ENCODE results near the gene PGM5.

The PGM5 gene

DNA sequence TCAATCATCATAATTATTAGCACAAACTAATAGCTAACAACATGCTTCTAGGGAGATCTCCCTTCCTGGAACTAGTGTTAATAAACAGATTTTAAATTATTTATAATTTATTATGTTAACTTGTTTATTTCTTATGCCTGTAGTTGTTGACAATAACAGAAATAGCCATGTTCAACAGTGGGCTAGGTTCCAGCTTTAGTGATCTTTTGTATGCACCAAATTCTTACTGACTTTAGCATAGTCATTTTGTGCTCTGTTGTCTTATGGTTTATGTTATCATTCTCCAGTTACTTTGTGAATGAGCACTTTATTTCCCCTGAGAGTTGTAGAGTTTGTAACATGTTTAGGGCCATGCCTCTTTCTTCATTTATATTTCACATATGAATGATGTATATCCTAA lies 113.7 kb downstream of the PGM5 start:
- in situ Hi-C loops (cut with HindIII; ENCODE audit: low pct_ligation_motif_present, low sequenced_read_pairs): no loop called here
- TF ChIP-seq, protein P1, sequence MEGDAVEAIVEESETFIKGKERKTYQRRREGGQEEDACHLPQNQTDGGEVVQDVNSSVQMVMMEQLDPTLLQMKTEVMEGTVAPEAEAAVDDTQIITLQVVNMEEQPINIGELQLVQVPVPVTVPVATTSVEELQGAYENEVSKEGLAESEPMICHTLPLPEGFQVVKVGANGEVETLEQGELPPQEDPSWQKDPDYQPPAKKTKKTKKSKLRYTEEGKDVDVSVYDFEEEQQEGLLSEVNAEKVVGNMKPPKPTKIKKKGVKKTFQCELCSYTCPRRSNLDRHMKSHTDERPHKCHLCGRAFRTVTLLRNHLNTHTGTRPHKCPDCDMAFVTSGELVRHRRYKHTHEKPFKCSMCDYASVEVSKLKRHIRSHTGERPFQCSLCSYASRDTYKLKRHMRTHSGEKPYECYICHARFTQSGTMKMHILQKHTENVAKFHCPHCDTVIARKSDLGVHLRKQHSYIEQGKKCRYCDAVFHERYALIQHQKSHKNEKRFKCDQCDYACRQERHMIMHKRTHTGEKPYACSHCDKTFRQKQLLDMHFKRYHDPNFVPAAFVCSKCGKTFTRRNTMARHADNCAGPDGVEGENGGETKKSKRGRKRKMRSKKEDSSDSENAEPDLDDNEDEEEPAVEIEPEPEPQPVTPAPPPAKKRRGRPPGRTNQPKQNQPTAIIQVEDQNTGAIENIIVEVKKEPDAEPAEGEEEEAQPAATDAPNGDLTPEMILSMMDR (IDR thresholded peaks at IDR 0.05; ENCODE audit: low read depth, low read length, missing control alignments): no peak
- Histone ChIP-seq H3K36me3 (replicated peaks) (no peaks in the 10 kb centered on the region), H3K4me3 (ENCODE audit: low read depth, low read length) (no peak overlapping the region), H3K27ac (no peak overlapping the region), H3K27me3 (replicated peaks) (no peaks in the 10 kb centered on the region)
- DNase-seq: no peak

DNA sequence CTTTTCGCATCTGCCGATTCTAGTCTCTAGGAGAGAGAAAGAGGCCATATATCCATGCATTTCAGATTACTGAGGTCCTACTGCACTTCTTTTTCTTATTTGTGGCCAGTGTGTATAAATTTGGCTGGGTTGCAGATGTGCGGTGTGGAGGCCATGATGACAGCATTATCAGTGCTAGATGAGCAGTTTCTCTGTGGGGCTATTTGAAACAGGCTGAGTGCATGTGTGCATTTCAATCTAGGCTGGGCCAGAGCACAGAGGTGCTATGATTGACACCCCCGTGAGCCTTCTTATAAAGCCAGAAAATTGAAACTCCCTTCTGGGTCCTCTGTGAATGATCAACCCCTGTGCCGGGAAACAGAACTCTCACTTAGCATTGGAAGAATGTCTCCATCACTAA lies 114.2 kb downstream of the PGM5 start:
- TF ChIP-seq, protein P1 (IDR thresholded peaks at IDR 0.05; ENCODE audit: low read depth, low read length, missing control alignments): no peak

DNA sequence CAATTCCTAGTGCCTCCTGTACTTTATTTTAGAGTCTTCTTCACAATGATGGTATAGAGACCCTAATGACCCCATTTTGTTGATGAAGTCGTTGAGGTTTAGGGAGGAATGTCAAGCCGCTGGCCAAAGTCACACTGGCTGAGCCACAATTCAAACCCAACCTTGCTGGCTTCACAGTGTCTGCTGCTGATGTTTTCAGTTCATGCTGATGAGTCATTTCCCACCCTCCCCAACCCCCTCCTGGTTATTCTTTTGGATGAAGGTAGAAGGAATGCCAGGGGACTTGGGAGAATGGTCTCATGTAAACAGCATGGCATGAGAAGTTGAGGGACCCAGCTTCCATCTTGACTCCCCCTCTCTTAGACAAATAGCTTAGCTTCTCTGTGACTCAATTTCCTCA lies 115.7 kb downstream of the PGM5 start:
- H3K36me3 ChIP-seq (replicated peaks): no peaks in the 10 kb centered on the region
- TF ChIP-seq, protein P1 (IDR thresholded peaks at IDR 0.05; ENCODE audit: low read depth, low read length, missing control alignments): no peak
- in situ Hi-C loops (cut with HindIII; ENCODE audit: low pct_ligation_motif_present, low sequenced_read_pairs): no loop called here
- DNase-seq: no peak
- no peak overlapping the region for H3K27ac ChIP-seq
- H3K4me3 ChIP-seq (ENCODE audit: low read depth, low read length): no peak overlapping the region
- no peaks in the 10 kb centered on the region for H3K27me3 ChIP-seq (replicated peaks)

More for the DNA sequence above, 114.2 kb downstream of the PGM5 start:
- in situ Hi-C loops (cut with HindIII; ENCODE audit: low pct_ligation_motif_present, low sequenced_read_pairs): no loop called here
- H3K27ac ChIP-seq: no peak overlapping the region
- no peak for DNase-seq
- no peaks in the 10 kb centered on the region for H3K27me3 ChIP-seq (replicated peaks)
- no peak overlapping the region for H3K4me3 ChIP-seq (ENCODE audit: low read depth, low read length)
- no peaks in the 10 kb centered on the region for H3K36me3 ChIP-seq (replicated peaks)

- Histone ChIP-seq H3K36me3 (replicated peaks) (no peaks in the 10 kb centered on the region), H3K27me3 (replicated peaks) (no peaks in the 10 kb centered on the region), H3K27ac (no peak overlapping the region), H3K4me3 (ENCODE audit: low read depth, low read length) (no peak overlapping the region)
- no peak for DNase-seq
- in situ Hi-C loops (cut with HindIII; ENCODE audit: low pct_ligation_motif_present, low sequenced_read_pairs): no loop called here
- TF ChIP-seq, protein P1 (IDR thresholded peaks at IDR 0.05; ENCODE audit: low read depth, low read length, missing control alignments): no peak
Measured at GRCh38 chr9:68473790-68474189, 117.4 kb downstream of the PGM5 start.

DNA sequence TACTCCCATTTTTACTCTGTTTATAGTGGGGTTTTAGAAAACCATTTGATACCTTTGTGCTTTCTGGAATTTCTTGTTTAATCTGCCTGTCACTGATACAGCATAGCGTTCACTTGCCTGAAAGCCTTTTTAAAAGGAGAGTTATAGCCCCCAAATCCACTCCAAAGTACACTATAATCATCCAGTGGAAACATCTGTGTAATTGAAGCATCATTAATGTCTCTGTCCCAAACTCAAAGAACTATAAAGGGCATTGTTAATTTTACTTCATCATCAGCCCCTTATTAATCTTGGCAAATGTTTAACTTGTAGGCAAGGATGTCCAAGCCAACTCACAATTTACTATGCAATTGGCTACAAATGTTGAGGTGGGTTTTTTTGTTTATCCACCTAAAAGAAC lies 120.0 kb downstream of the PGM5 start:
- H3K36me3 ChIP-seq (replicated peaks): no peaks in the 10 kb centered on the region
- no peaks in the 10 kb centered on the region for H3K27me3 ChIP-seq (replicated peaks)
- no peak overlapping the region for H3K4me3 ChIP-seq (ENCODE audit: low read depth, low read length)
- no peak overlapping the region for H3K27ac ChIP-seq
- in situ Hi-C loops (cut with HindIII; ENCODE audit: low pct_ligation_motif_present, low sequenced_read_pairs): no loop called here
- TF ChIP-seq, protein P1 (IDR thresholded peaks at IDR 0.05; ENCODE audit: low read depth, low read length, missing control alignments): no peak
- DNase-seq: no peak

DNA sequence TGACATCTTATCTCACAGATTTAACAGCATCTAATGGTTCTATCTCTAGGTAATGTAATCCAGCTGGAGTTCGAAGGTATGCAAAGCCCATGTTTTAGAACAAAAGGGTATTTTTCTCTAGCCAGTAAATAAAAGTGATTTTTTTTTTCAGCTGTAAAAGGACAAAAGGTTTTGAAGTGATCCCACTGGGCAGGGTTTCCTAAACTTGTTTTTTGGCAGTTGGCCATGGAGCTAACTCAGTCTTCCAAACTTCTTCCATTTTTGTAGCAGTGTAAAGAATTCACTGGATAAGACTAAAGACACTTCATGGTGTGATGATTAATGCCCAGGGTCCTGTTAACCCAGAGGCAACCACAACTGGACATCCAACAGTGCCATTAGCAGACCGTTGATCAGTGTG lies 120.4 kb downstream of the PGM5 start:
- Histone ChIP-seq H3K27ac (no peak overlapping the region), H3K27me3 (replicated peaks) (no peaks in the 10 kb centered on the region), H3K36me3 (replicated peaks) (no peaks in the 10 kb centered on the region), H3K4me3 (ENCODE audit: low read depth, low read length) (no peak overlapping the region)
- TF ChIP-seq, protein P1 (IDR thresholded peaks at IDR 0.05; ENCODE audit: low read depth, low read length, missing control alignments): no peak
- in situ Hi-C loops (cut with HindIII; ENCODE audit: low pct_ligation_motif_present, low sequenced_read_pairs): no loop called here
- DNase-seq: no peak

Data from brain microvascular endothelial cell (primary cell).